Middle frontal gyrus (tissue), 1 donor: ENCODE data around the gene MTO1.
"Not testable (repeated sequence)": the region's sequence is repeated elsewhere in the genome, so short reads cannot be mapped to it uniquely, and the experiment has no call there.

ENCODE experiments used
- DNase-seq: peaks from one replicate; pipeline ENCODE4 v3.0.0-alpha.2; 2015; ENCODE audit warnings: low spot score; ENCODE audit errors: extremely low spot score

MTO1 gene

GRCh38 chr6:73525546-73526330, 64.2 kb downstream of the MTO1 start:
- DNase-seq = no peak

GRCh38 chr6:73528897-73529296, 67.4 kb downstream of the MTO1 start:
- DNase-seq = no peak

GRCh38 chr6:73532293-73532692, 70.8 kb downstream of the MTO1 start:
- no peak for DNase-seq

GRCh38 chr6:73534628-73535027, 73.1 kb downstream of the MTO1 start:
- DNase-seq = peak; percentile 26

- DNase-seq = no peak
These were observed 76.1 kb downstream of the MTO1 start for GRCh38 chr6:73537677-73538076.

- DNase-seq = no peak
These were observed 76.7 kb downstream of the MTO1 start for GRCh38 chr6:73538116-73538779.

GRCh38 chr6:73542481-73542880, 80.9 kb downstream of the MTO1 start:
- DNase-seq = not testable (repeated sequence)

- no peak for DNase-seq
These were observed 81.4 kb downstream of the MTO1 start for GRCh38 chr6:73542891-73543290.

GRCh38 chr6:73547036-73547435, 85.5 kb downstream of the MTO1 start:
- DNase-seq = no peak

GRCh38 chr6:73548458-73549446, 87.2 kb downstream of the MTO1 start:
- DNase-seq = no peak

- not testable (repeated sequence) for DNase-seq
These were observed 89.6 kb downstream of the MTO1 start for GRCh38 chr6:73551115-73551514.

GRCh38 chr6:73555380-73555949, 93.9 kb downstream of the MTO1 start:
- DNase-seq = not testable (repeated sequence)

GRCh38 chr6:73556836-73557235, 95.3 kb downstream of the MTO1 start:
- DNase-seq = no peak
